IgD-negative memory B cell (primary cell): ENCODE data around the gene PRRX1. TPM values are rescaled to one million over a fixed set of nuclear protein-coding genes. Genes with fewer than 3 reads are reported as not detected.

Experiments used
- H3K27ac Mint-ChIP-seq, 3 donors: one replicate each; pipeline ENCODE4 v1.8.0; 2020 to 2022; ENCODE audit warnings: mild to moderate bottlenecking in 3 of 3, mixed read lengths in 3 of 3, moderate library complexity in 1 of 3
- H3K27me3 Mint-ChIP-seq: one replicate; pipeline ENCODE4 v1.8.0; 2021; ENCODE audit warnings: mixed read lengths
- H3K36me3 Mint-ChIP-seq: one replicate; pipeline ENCODE4 v1.8.0; 2020; ENCODE audit warnings: mild to moderate bottlenecking, mixed read lengths
- H3K4me1 Mint-ChIP-seq, 3 donors: one replicate each; pipeline ENCODE4 v1.8.0; 2020 to 2022; ENCODE audit warnings: mixed read lengths in 3 of 3, mild to moderate bottlenecking in 1 of 3
- H3K4me3 Mint-ChIP-seq, 4 donors: one replicate each; pipeline ENCODE4 v1.8.0; 2020 to 2022; ENCODE audit warnings: mild to moderate bottlenecking in 4 of 4, mixed read lengths in 4 of 4, moderate library complexity in 3 of 4
- H3K9me3 Mint-ChIP-seq, 3 donors: one replicate each; pipeline ENCODE4 v1.8.0; 2020 to 2021; ENCODE audit warnings: mixed read lengths in 3 of 3, mild to moderate bottlenecking in 1 of 3
- polyA plus RNA-seq: library from polyadenylated mRNA; unstranded; fragments of 300-500 nt; fragmentation: Illumina TruSeq; gene quantifications from one replicate; pipeline ENCODE4 v1.2.3, GENCODE V29; 2021

PRRX1 gene
- not detected for polyA plus RNA-seq

GRCh38 chr1:170664093-170664827 is at the start of gene PRRX1:
PRRX1 (plus strand) TSS chr1:170664131; CDS start chr1:170664219, 88 bp downstream.
- Mint-ChIP-seq H3K27me3 (peaks cover 80% of the 10 kb centered on the region), H3K27ac (peak within 1 kb of the TSS in 1 of 3 donors; percentile 67), H3K4me1 (peaks cover 4 to 23% (median 9%) of the 10 kb centered on the region in 3 donors), H3K36me3 (no peaks in the 10 kb centered on the region), H3K4me3 (peak within 1 kb of the TSS in 1 of 4 donors; percentile 41), H3K9me3 (peaks cover 0 to 4% (median 0%) of the 10 kb centered on the region in 3 donors)

- no peaks in the 10 kb centered on the region for H3K27me3 Mint-ChIP-seq
- H3K4me3 Mint-ChIP-seq, result no peak overlapping the region
- no peaks in the 10 kb centered on the region for H3K4me1 Mint-ChIP-seq
- H3K36me3 Mint-ChIP-seq, result no peaks in the 10 kb centered on the region
- H3K27ac Mint-ChIP-seq, result no peak overlapping the region
- peaks cover 0 to 5% (median 3%) of the 10 kb centered on the region in 3 donors for H3K9me3 Mint-ChIP-seq
Measured at GRCh38 chr1:170617591-170618330, 46.2 kb upstream of the PRRX1 start.

- H3K27me3 Mint-ChIP-seq, result no peaks in the 10 kb centered on the region
- H3K27ac Mint-ChIP-seq, result no peak overlapping the region
- H3K9me3 Mint-ChIP-seq, result no peaks in the 10 kb centered on the region
Measured at GRCh38 chr1:170618421-170618820, 45.5 kb upstream of the PRRX1 start.

GRCh38 chr1:170619241-170620028 is 44.5 kb upstream of the PRRX1 start:
- H3K9me3 Mint-ChIP-seq, result no peaks in the 10 kb centered on the region
- H3K4me3 Mint-ChIP-seq, result no peak overlapping the region
- H3K36me3 Mint-ChIP-seq, result no peaks in the 10 kb centered on the region
- no peak overlapping the region for H3K27ac Mint-ChIP-seq
- no peaks in the 10 kb centered on the region for H3K27me3 Mint-ChIP-seq
- no peaks in the 10 kb centered on the region for H3K4me1 Mint-ChIP-seq

More at GRCh38 chr1:170618421-170618820, 45.5 kb upstream of the PRRX1 start:
- H3K4me1 Mint-ChIP-seq, result no peaks in the 10 kb centered on the region
- H3K36me3 Mint-ChIP-seq, result no peaks in the 10 kb centered on the region
- H3K4me3 Mint-ChIP-seq, result no peak overlapping the region

GRCh38 chr1:170620164-170620563 is 43.8 kb upstream of the PRRX1 start:
- Mint-ChIP-seq H3K27ac (no peak overlapping the region), H3K27me3 (no peaks in the 10 kb centered on the region), H3K4me3 (no peak overlapping the region), H3K9me3 (no peaks in the 10 kb centered on the region), H3K36me3 (no peaks in the 10 kb centered on the region), H3K4me1 (no peaks in the 10 kb centered on the region)

GRCh38 chr1:170623171-170623570 is 40.8 kb upstream of the PRRX1 start:
- no peaks in the 10 kb centered on the region for H3K27me3 Mint-ChIP-seq
- H3K36me3 Mint-ChIP-seq, result no peaks in the 10 kb centered on the region
- H3K9me3 Mint-ChIP-seq, result peaks cover 0 to 2% (median 0%) of the 10 kb centered on the region in 3 donors
- no peaks in the 10 kb centered on the region for H3K4me1 Mint-ChIP-seq
- no peak overlapping the region for H3K27ac Mint-ChIP-seq
- no peak overlapping the region for H3K4me3 Mint-ChIP-seq

- no peak overlapping the region for H3K27ac Mint-ChIP-seq
- H3K36me3 Mint-ChIP-seq, result no peaks in the 10 kb centered on the region
- H3K4me1 Mint-ChIP-seq, result no peaks in the 10 kb centered on the region
- H3K27me3 Mint-ChIP-seq, result no peaks in the 10 kb centered on the region
- H3K4me3 Mint-ChIP-seq, result no peak overlapping the region
- H3K9me3 Mint-ChIP-seq, result peaks cover 0 to 4% (median 0%) of the 10 kb centered on the region in 3 donors
Measured at GRCh38 chr1:170624146-170624545, 39.8 kb upstream of the PRRX1 start.

- Mint-ChIP-seq H3K4me1 (no peaks in the 10 kb centered on the region), H3K9me3 (peaks cover 0 to 4% (median 4%) of the 10 kb centered on the region in 3 donors), H3K36me3 (no peaks in the 10 kb centered on the region), H3K4me3 (no peak overlapping the region), H3K27ac (no peak overlapping the region), H3K27me3 (peaks cover 7% of the 10 kb centered on the region)
Measured at GRCh38 chr1:170630977-170631376, 33.0 kb upstream of the PRRX1 start.

- Mint-ChIP-seq H3K27me3 (peaks cover 8% of the 10 kb centered on the region), H3K27ac (no peak overlapping the region), H3K4me1 (no peaks in the 10 kb centered on the region), H3K9me3 (peaks cover 0 to 9% (median 5%) of the 10 kb centered on the region in 3 donors), H3K4me3 (no peak overlapping the region), H3K36me3 (no peaks in the 10 kb centered on the region)
Measured at GRCh38 chr1:170634293-170634692, 29.6 kb upstream of the PRRX1 start.

GRCh38 chr1:170634824-170635410 is 29.0 kb upstream of the PRRX1 start:
- Mint-ChIP-seq H3K27ac (no peak overlapping the region), H3K9me3 (peaks cover 0 to 9% (median 5%) of the 10 kb centered on the region in 3 donors), H3K36me3 (no peaks in the 10 kb centered on the region), H3K4me3 (no peak overlapping the region), H3K4me1 (no peaks in the 10 kb centered on the region), H3K27me3 (peaks cover 8% of the 10 kb centered on the region)

GRCh38 chr1:170640581-170640980 is 23.4 kb upstream of the PRRX1 start:
- no peak overlapping the region for H3K27ac Mint-ChIP-seq
- no peak overlapping the region for H3K4me3 Mint-ChIP-seq
- H3K9me3 Mint-ChIP-seq, result peaks cover 0 to 5% (median 5%) of the 10 kb centered on the region in 3 donors
- no peaks in the 10 kb centered on the region for H3K36me3 Mint-ChIP-seq
- H3K4me1 Mint-ChIP-seq, result no peaks in the 10 kb centered on the region
- peaks cover 1% of the 10 kb centered on the region for H3K27me3 Mint-ChIP-seq

- Mint-ChIP-seq H3K4me3 (no peak overlapping the region), H3K27me3 (peaks cover 38% of the 10 kb centered on the region), H3K27ac (no peak overlapping the region), H3K9me3 (peaks cover 0 to 2% (median 0%) of the 10 kb centered on the region in 3 donors), H3K36me3 (no peaks in the 10 kb centered on the region), H3K4me1 (peaks cover 0 to 6% (median 0%) of the 10 kb centered on the region in 3 donors)
Measured at GRCh38 chr1:170657275-170657853, 6.6 kb upstream of the PRRX1 start.

GRCh38 chr1:170659399-170660035 is 4.4 kb upstream of the PRRX1 start:
- H3K4me3 Mint-ChIP-seq, result no peak overlapping the region
- no peak overlapping the region for H3K27ac Mint-ChIP-seq
- no peaks in the 10 kb centered on the region for H3K36me3 Mint-ChIP-seq
- peaks cover 0 to 2% (median 0%) of the 10 kb centered on the region in 3 donors for H3K9me3 Mint-ChIP-seq
- peaks cover 46% of the 10 kb centered on the region for H3K27me3 Mint-ChIP-seq
- H3K4me1 Mint-ChIP-seq, result peaks cover 0 to 11% (median 2%) of the 10 kb centered on the region in 3 donors

GRCh38 chr1:170660281-170660713 is 3.6 kb upstream of the PRRX1 start:
- H3K27ac Mint-ChIP-seq, result peak overlapping the region in 1 of 3 donors; percentile 18
- H3K27me3 Mint-ChIP-seq, result peaks cover 54% of the 10 kb centered on the region
- no peaks in the 10 kb centered on the region for H3K36me3 Mint-ChIP-seq
- H3K4me1 Mint-ChIP-seq, result peaks cover 2 to 13% (median 2%) of the 10 kb centered on the region in 3 donors
- no peak overlapping the region for H3K4me3 Mint-ChIP-seq
- H3K9me3 Mint-ChIP-seq, result peaks cover 0 to 2% (median 0%) of the 10 kb centered on the region in 3 donors
